ENCODE measurements around the gene IRF8.

- TF ChIP-seq POU6F1 (CRISPR knock-in tag; IDR thresholded peaks at IDR 0.05; ENCODE audit: borderline replicate concordance, low read depth) = no peak
- TF ChIP-seq BACH2 (CRISPR knock-in tag; IDR thresholded peaks at IDR 0.05; ENCODE audit: borderline replicate concordance) = no peak
- no peak for TF ChIP-seq TCF4 (CRISPR knock-in tag; IDR thresholded peaks at IDR 0.05; ENCODE audit: borderline replicate concordance)
- no peak for TF ChIP-seq RARB (CRISPR knock-in tag; IDR thresholded peaks at IDR 0.05)
- TF ChIP-seq ZNF70 (CRISPR knock-in tag; IDR thresholded peaks at IDR 0.05) = no peak
- TF ChIP-seq CSRNP3 (CRISPR knock-in tag; IDR thresholded peaks at IDR 0.05) = no peak
- no peak for TF ChIP-seq CSDC2 (CRISPR knock-in tag; IDR thresholded peaks at IDR 0.05)
- no peak for TF ChIP-seq PATZ1 (CRISPR knock-in tag; IDR thresholded peaks at IDR 0.05; ENCODE audit: borderline replicate concordance)
- TF ChIP-seq ZNF8 (CRISPR knock-in tag; IDR thresholded peaks at IDR 0.05) = no peak
- no peak for TF ChIP-seq ISL1 (CRISPR knock-in tag; IDR thresholded peaks at IDR 0.05)
- no peak for TF ChIP-seq ARNTL (CRISPR knock-in tag; IDR thresholded peaks at IDR 0.05; ENCODE audit: borderline replicate concordance, low read depth)
- no peak for TF ChIP-seq GLIS3 (CRISPR knock-in tag; IDR thresholded peaks at IDR 0.05)
- no peak for TF ChIP-seq ZFP30 (CRISPR knock-in tag; IDR thresholded peaks at IDR 0.05)
- TF ChIP-seq, protein P1, sequence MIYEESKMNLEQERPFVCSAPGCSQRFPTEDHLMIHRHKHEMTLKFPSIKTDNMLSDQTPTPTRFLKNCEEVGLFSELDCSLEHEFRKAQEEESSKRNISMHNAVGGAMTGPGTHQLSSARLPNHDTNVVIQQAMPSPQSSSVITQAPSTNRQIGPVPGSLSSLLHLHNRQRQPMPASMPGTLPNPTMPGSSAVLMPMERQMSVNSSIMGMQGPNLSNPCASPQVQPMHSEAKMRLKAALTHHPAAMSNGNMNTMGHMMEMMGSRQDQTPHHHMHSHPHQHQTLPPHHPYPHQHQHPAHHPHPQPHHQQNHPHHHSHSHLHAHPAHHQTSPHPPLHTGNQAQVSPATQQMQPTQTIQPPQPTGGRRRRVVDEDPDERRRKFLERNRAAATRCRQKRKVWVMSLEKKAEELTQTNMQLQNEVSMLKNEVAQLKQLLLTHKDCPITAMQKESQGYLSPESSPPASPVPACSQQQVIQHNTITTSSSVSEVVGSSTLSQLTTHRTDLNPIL (CRISPR knock-in tag; IDR thresholded peaks at IDR 0.05; ENCODE audit: low read depth) = no peak
Observed at GRCh38 chr16:85934210-85934609, 35.2 kb downstream of the IRF8 start.
